Osteoblast (primary cell): ENCODE results near the gene CLDN15. TPM values are rescaled to one million over a fixed set of nuclear protein-coding genes. Genes with fewer than 3 reads are reported as not detected.
"Not testable (repeated sequence)": the region's sequence is repeated elsewhere in the genome, so short reads cannot be mapped to it uniquely, and the experiment has no call there.

Source experiments
- DNase-seq: peaks from one replicate; pipeline ENCODE4 v3.0.0; 2011; ENCODE audit warnings: low spot score, mixed read lengths; ENCODE audit not compliant: insufficient read length; ENCODE audit errors: missing footprints
- H2AFZ ChIP-seq: 2 replicates; pipeline ENCODE4 v1.6.0; 2011; ENCODE audit warnings: mild to moderate bottlenecking, low read length
- H3K27ac ChIP-seq: 2 replicates; pipeline ENCODE4 v1.5.1; 2011; ENCODE audit warnings: mild to moderate bottlenecking, low read depth, low read length, moderate library complexity
- H3K27me3 ChIP-seq: 2 replicates; pipeline ENCODE4 v1.6.0; 2012; ENCODE audit warnings: mild to moderate bottlenecking, control low read depth, inconsistent platforms, low read length, moderate library complexity; ENCODE audit not compliant: insufficient read depth
- H3K36me3 ChIP-seq: 2 replicates; pipeline ENCODE4 v1.5.1; 2011; ENCODE audit warnings: mild to moderate bottlenecking, low read length, control low read depth, moderate library complexity; ENCODE audit not compliant: insufficient read depth
- H3K4me1 ChIP-seq: 2 replicates; pipeline ENCODE4 v1.5.1; 2011; ENCODE audit warnings: mild to moderate bottlenecking, low read length, control low read depth, moderate library complexity; ENCODE audit not compliant: insufficient read depth
- H3K4me2 ChIP-seq: 2 replicates; pipeline ENCODE4 v1.6.0; 2011; ENCODE audit warnings: mild to moderate bottlenecking, low read length; ENCODE audit not compliant: insufficient read depth
- H3K4me3 ChIP-seq: fragments of 200-600 bp; sonication (generic); 3 replicates; pipeline ENCODE4 v1.5.1; 2012; ENCODE audit warnings: mild to moderate bottlenecking, low read length, inconsistent platforms; ENCODE audit not compliant: insufficient read depth
- H3K79me2 ChIP-seq: 2 replicates; pipeline ENCODE4 v1.6.0; 2012; ENCODE audit warnings: mild to moderate bottlenecking, low read length, control low read depth, inconsistent platforms; ENCODE audit not compliant: insufficient read depth
- H3K9me3 ChIP-seq: 2 replicates; pipeline ENCODE4 v1.5.1; 2011; ENCODE audit warnings: low read depth, low read length, control low read depth
- H4K20me1 ChIP-seq: 2 replicates; pipeline ENCODE4 v1.6.0; 2012; ENCODE audit warnings: mild to moderate bottlenecking, low read length, control low read depth; ENCODE audit not compliant: insufficient read depth
- total RNA-seq: library from RNA; depleted of rRNA; stranded (reverse); fragments of >200 nt; gene quantifications from 2 replicates; pipeline ENCODE4 v1.2.3, GENCODE V29; 2012
- TF ChIP-seq, protein P1 (sequence below): IDR thresholded peaks from 2 replicates; pipeline ENCODE4 v1.5.1; 2011; ENCODE audit warnings: mild to moderate bottlenecking, low read depth, low read length, moderate library complexity; ENCODE audit errors: extremely low read depth

Gene CLDN15
- 3.3 and 4.1 TPM in 2 replicates for total RNA-seq

- H4K20me1 ChIP-seq = peaks cover 17% of the 10 kb centered on the region
- no peak within 1 kb of the TSS for H3K4me2 ChIP-seq
- no peak within 1 kb of the TSS for H3K4me3 ChIP-seq
- no peaks in the 10 kb centered on the region for H3K27me3 ChIP-seq
- H3K27ac ChIP-seq = peak within 1 kb of the TSS; percentile 8
- no peaks in the 10 kb centered on the region for H3K4me1 ChIP-seq
- TF ChIP-seq, protein P1, sequence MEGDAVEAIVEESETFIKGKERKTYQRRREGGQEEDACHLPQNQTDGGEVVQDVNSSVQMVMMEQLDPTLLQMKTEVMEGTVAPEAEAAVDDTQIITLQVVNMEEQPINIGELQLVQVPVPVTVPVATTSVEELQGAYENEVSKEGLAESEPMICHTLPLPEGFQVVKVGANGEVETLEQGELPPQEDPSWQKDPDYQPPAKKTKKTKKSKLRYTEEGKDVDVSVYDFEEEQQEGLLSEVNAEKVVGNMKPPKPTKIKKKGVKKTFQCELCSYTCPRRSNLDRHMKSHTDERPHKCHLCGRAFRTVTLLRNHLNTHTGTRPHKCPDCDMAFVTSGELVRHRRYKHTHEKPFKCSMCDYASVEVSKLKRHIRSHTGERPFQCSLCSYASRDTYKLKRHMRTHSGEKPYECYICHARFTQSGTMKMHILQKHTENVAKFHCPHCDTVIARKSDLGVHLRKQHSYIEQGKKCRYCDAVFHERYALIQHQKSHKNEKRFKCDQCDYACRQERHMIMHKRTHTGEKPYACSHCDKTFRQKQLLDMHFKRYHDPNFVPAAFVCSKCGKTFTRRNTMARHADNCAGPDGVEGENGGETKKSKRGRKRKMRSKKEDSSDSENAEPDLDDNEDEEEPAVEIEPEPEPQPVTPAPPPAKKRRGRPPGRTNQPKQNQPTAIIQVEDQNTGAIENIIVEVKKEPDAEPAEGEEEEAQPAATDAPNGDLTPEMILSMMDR = no peak
- peaks cover 15% of the 10 kb centered on the region for H3K79me2 ChIP-seq
- no peaks in the 10 kb centered on the region for H3K9me3 ChIP-seq
- peak; percentile 93 for DNase-seq
- H2AFZ ChIP-seq = no peak within 1 kb of the TSS
- peaks cover 15% of the 10 kb centered on the region for H3K36me3 ChIP-seq
Measured at GRCh38 chr7:101237206-101238067, at the start of gene CLDN15. TSS of gene CLDN15 (minus strand) at chr7:101237802. CDS start at chr7:101237581, 221 bp downstream.

- Histone ChIP-seq H3K4me3 (no peak overlapping the region), H3K36me3 (no peaks in the 10 kb centered on the region), H3K4me1 (no peaks in the 10 kb centered on the region), H2AFZ (no peak overlapping the region), H3K9me3 (no peaks in the 10 kb centered on the region), H4K20me1 (no peaks in the 10 kb centered on the region), H3K27ac (no peak overlapping the region), H3K27me3 (peaks cover 16% of the 10 kb centered on the region), H3K4me2 (no peak overlapping the region), H3K79me2 (no peaks in the 10 kb centered on the region)
- TF ChIP-seq, protein P1 = no peak
- no peak for DNase-seq
Measured at GRCh38 chr7:101287032-101287431, 49.4 kb upstream of the CLDN15 start.

DNA sequence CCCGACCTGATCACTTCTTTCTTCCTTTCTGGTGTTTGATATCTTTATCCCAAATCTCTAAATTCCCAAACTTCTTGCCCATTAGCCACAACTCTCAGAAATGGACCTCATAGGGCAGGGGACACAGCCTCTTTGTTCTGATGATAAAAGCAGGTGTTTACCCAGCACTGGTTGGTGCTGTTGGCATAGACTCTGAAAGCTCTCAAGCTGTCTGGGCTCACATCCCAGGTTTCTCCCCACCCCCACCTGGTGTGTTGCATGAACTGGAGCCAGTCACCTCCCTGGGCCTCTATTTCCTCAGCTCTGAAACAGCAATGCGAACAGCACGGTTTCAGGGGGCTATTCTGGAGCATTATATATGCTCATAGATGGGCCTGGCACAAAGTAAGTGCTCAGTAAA, 48.3 kb upstream of the CLDN15 start:
- H2AFZ ChIP-seq, H3K9me3 ChIP-seq, H3K79me2 ChIP-seq, H3K36me3 ChIP-seq, H3K27ac ChIP-seq, H4K20me1 ChIP-seq, DNase-seq, H3K4me1 ChIP-seq, H3K4me3 ChIP-seq, H3K4me2 ChIP-seq: not testable (repeated sequence)
- H3K27me3 ChIP-seq = peaks cover 13% of the 10 kb centered on the region

- no peak overlapping the region for H3K4me3 ChIP-seq
- DNase-seq = no peak
- no peaks in the 10 kb centered on the region for H4K20me1 ChIP-seq
- H3K4me2 ChIP-seq = no peak overlapping the region
- no peaks in the 10 kb centered on the region for H3K79me2 ChIP-seq
- no peaks in the 10 kb centered on the region for H3K9me3 ChIP-seq
- no peaks in the 10 kb centered on the region for H3K4me1 ChIP-seq
- TF ChIP-seq, protein P1 = no peak
- no peak overlapping the region for H3K27ac ChIP-seq
- no peak overlapping the region for H2AFZ ChIP-seq
- H3K27me3 ChIP-seq = peaks cover 13% of the 10 kb centered on the region
- H3K36me3 ChIP-seq = no peaks in the 10 kb centered on the region
Measured at GRCh38 chr7:101285171-101285570, 47.6 kb upstream of the CLDN15 start.

- H3K27me3 ChIP-seq = peaks cover 14% of the 10 kb centered on the region
- H2AFZ ChIP-seq, H3K27ac ChIP-seq, H3K79me2 ChIP-seq, H3K36me3 ChIP-seq, H4K20me1 ChIP-seq, H3K4me2 ChIP-seq, H3K9me3 ChIP-seq, H3K4me3 ChIP-seq, DNase-seq, H3K4me1 ChIP-seq: not testable (repeated sequence)
Measured at GRCh38 chr7:101280912-101281311, 43.3 kb upstream of the CLDN15 start.
